ENCODE results near the gene AGFG1. TPM values are rescaled to one million over a fixed set of nuclear protein-coding genes. Genes with fewer than 3 reads are reported as not detected.

AGFG1 gene
- total RNA-seq, 1 experiment from 2014 or later: 72.5 TPM

DNA sequence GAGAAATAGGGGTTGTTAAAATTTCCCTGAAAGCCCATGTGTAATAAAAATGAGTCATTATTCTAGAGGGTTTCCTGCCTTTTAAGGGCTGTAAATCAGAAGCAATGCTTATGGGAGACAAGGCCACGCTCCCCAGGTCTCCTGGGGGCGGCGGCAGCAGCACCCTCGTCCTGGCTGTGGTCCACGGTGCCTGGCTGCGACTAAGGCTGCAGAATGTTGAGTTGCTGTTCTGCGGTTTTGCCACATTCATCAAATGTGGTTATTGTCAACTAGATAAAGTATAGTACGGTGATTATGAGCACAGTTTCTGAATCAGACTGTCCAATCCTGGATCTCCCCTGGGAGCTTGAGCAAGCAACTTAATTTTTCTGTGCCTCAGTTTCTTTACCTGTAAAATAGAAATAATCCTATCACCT is 11.9 kb upstream of the AGFG1 start:
- Histone ChIP-seq H3K9me2 (ENCODE audit: insufficient read depth) (no peaks in the 10 kb centered on the region), H3K79me2 (ENCODE audit: insufficient read depth, low read length) (no peaks in the 10 kb centered on the region), H3K4me2 (ENCODE audit: low read length) (no peak overlapping the region), H2AFZ (ENCODE audit: low read depth, low read length, poor library complexity, severe bottlenecking) (no peak overlapping the region), H3K4me1 (ENCODE audit: control insufficient read depth in 1 of 2, insufficient read depth in 2 of 2, low read length in 2 of 2) (no peaks in the 10 kb centered on the region; a peak in 1 of 4 replicates), H3K27ac (ENCODE audit: low read depth, low read length) (no peak overlapping the region), H3K9ac (ENCODE audit: low read length) (no peak overlapping the region), H4K20me1 (ENCODE audit: insufficient read depth) (no peaks in the 10 kb centered on the region), H3K9me3 (ENCODE audit: control insufficient read depth in 1 of 2, insufficient read depth in 1 of 2, low read depth in 1 of 2, low read length in 2 of 2) (no peaks in the 10 kb centered on the region), H3K4me3 (replicated peaks in 1 of 2; ENCODE audit: low read depth in 1 of 2, low read length in 2 of 2) (no peak overlapping the region), H3K27me3 (ENCODE audit: insufficient read depth, low read length) (no peaks in the 10 kb centered on the region), H3K36me3 (ENCODE audit: control insufficient read depth in 1 of 2, insufficient read depth in 2 of 2, low read length in 2 of 2) (no peaks in the 10 kb centered on the region)
- intact Hi-C loops (cut with micrococcal nuclease): no loop called here
- TF ChIP-seq EGR1 (IDR thresholded peaks at IDR 0.05; ENCODE audit: low read depth) (no peak), POLR2A (IDR thresholded peaks at IDR 0.05; ENCODE audit: borderline replicate concordance, extremely low read depth, insufficient read depth, insufficient read length) (no peak), RAD21 (IDR thresholded peaks at IDR 0.05; ENCODE audit: low read depth) (no peak), SRF (IDR thresholded peaks at IDR 0.05; ENCODE audit: low read depth) (no peak), CEBPB (IDR thresholded peaks at IDR 0.05; ENCODE audit: low read depth) (no peak), EZH2phosphoT487 (IDR thresholded peaks at IDR 0.05; ENCODE audit: borderline replicate concordance) (no peak), ZFX (IDR thresholded peaks at IDR 0.05) (no peak), TCF7L2 (IDR thresholded peaks at IDR 0.05; ENCODE audit: borderline replicate concordance, extremely low read depth, insufficient read depth, insufficient read length) (no peak), SP1 (IDR thresholded peaks at IDR 0.05; ENCODE audit: low read depth) (no peak)
- TF ChIP-seq, protein P1, sequence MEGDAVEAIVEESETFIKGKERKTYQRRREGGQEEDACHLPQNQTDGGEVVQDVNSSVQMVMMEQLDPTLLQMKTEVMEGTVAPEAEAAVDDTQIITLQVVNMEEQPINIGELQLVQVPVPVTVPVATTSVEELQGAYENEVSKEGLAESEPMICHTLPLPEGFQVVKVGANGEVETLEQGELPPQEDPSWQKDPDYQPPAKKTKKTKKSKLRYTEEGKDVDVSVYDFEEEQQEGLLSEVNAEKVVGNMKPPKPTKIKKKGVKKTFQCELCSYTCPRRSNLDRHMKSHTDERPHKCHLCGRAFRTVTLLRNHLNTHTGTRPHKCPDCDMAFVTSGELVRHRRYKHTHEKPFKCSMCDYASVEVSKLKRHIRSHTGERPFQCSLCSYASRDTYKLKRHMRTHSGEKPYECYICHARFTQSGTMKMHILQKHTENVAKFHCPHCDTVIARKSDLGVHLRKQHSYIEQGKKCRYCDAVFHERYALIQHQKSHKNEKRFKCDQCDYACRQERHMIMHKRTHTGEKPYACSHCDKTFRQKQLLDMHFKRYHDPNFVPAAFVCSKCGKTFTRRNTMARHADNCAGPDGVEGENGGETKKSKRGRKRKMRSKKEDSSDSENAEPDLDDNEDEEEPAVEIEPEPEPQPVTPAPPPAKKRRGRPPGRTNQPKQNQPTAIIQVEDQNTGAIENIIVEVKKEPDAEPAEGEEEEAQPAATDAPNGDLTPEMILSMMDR (IDR thresholded peaks at IDR 0.05 in 2 of 3, conservative IDR thresholded peaks at IDR 0.05 in 1 of 3; ENCODE audit: borderline replicate concordance in 1 of 3, insufficient read depth in 1 of 3, low read depth in 2 of 3, low read length in 2 of 3): no peak
- TF ChIP-seq, protein P2, sequence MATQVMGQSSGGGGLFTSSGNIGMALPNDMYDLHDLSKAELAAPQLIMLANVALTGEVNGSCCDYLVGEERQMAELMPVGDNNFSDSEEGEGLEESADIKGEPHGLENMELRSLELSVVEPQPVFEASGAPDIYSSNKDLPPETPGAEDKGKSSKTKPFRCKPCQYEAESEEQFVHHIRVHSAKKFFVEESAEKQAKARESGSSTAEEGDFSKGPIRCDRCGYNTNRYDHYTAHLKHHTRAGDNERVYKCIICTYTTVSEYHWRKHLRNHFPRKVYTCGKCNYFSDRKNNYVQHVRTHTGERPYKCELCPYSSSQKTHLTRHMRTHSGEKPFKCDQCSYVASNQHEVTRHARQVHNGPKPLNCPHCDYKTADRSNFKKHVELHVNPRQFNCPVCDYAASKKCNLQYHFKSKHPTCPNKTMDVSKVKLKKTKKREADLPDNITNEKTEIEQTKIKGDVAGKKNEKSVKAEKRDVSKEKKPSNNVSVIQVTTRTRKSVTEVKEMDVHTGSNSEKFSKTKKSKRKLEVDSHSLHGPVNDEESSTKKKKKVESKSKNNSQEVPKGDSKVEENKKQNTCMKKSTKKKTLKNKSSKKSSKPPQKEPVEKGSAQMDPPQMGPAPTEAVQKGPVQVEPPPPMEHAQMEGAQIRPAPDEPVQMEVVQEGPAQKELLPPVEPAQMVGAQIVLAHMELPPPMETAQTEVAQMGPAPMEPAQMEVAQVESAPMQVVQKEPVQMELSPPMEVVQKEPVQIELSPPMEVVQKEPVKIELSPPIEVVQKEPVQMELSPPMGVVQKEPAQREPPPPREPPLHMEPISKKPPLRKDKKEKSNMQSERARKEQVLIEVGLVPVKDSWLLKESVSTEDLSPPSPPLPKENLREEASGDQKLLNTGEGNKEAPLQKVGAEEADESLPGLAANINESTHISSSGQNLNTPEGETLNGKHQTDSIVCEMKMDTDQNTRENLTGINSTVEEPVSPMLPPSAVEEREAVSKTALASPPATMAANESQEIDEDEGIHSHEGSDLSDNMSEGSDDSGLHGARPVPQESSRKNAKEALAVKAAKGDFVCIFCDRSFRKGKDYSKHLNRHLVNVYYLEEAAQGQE (IDR thresholded peaks at IDR 0.05; ENCODE audit: low read depth): no peak
- ATAC-seq: no peak
- POLR2A ChIA-PET: no interaction called here
- CTCF ChIA-PET: no interaction called here
- DNase-seq (ENCODE audit: low read depth, low spot score): no peak
- BruUV-seq (replicated peaks): no TSS peak
- RAD21 ChIA-PET (ENCODE audit: low non-redundant PET in 1 of 2, low total read pairs in 2 of 2, uncharacterized antibody in 2 of 2, unreplicated experiment in 2 of 2): no interaction called here

Measured in HCT116 (cell line).